DOHH2 (cell line): ENCODE data around the gene CNTN4.

Experiments used
- H3F3A ChIP-seq: fragments of 200-600 bp; sonication (generic), shearing (Covaris generic); 2 replicates; pipeline ENCODE4 v1.6.0; 2016; ENCODE audit warnings: antibody characterized with exemption, mild to moderate bottlenecking; ENCODE audit not compliant: control insufficient read depth, insufficient read depth
- H3K27ac ChIP-seq: fragments of 200-600 bp; sonication (generic); 2 replicates; pipeline ENCODE4 v1.5.1; 2014; ENCODE audit warnings: low read depth, mild to moderate bottlenecking, low read length, moderate library complexity
- H3K27me3 ChIP-seq: fragments of 200-600 bp; sonication (generic); 2 replicates; pipeline ENCODE4 v1.6.1; 2014; ENCODE audit warnings: mild to moderate bottlenecking, low read length, mixed read lengths; ENCODE audit not compliant: control insufficient read depth
- H3K36me3 ChIP-seq: fragments of 200-600 bp; sonication (generic); 2 replicates; pipeline ENCODE4 v1.6.1; 2014; ENCODE audit warnings: mild to moderate bottlenecking, low read length, moderate library complexity, mixed read lengths; ENCODE audit not compliant: control insufficient read depth
- H3K4me1 ChIP-seq: fragments of 200-600 bp; sonication (generic); 2 replicates; pipeline ENCODE4 v1.6.1; 2014; ENCODE audit warnings: mild to moderate bottlenecking, low read length, mixed read lengths; ENCODE audit not compliant: control insufficient read depth
- H3K4me2 ChIP-seq: fragments of 200-600 bp; sonication (generic); 2 replicates; pipeline ENCODE4 v1.6.0; 2014; ENCODE audit warnings: mild to moderate bottlenecking, low read length, moderate library complexity
- H3K4me3 ChIP-seq: fragments of 200-600 bp; sonication (generic); 2 replicates; pipeline ENCODE4 v1.5.1; 2014; ENCODE audit warnings: mild to moderate bottlenecking, low read length, mixed read lengths
- H3K79me2 ChIP-seq: fragments of 200-600 bp; sonication (generic); 2 replicates; pipeline ENCODE4 v1.6.1; 2014; ENCODE audit warnings: mild to moderate bottlenecking, low read length, mixed read lengths; ENCODE audit not compliant: control insufficient read depth
- H3K9me2 ChIP-seq: fragments of 200-600 bp; sonication (generic); replicated peaks from 2 replicates; pipeline ENCODE4 v1.6.1; 2014; ENCODE audit warnings: mild to moderate bottlenecking, low read length, mixed read lengths; ENCODE audit not compliant: control insufficient read depth
- H3K9me3 ChIP-seq: fragments of 200-600 bp; sonication (generic); 2 replicates; pipeline ENCODE4 v1.6.1; 2014; ENCODE audit warnings: antibody characterized with exemption, low read length, mixed read lengths; ENCODE audit not compliant: control insufficient read depth, insufficient read depth
- H4K20me1 ChIP-seq: fragments of 200-600 bp; sonication (generic); 2 replicates; pipeline ENCODE4 v1.6.0; 2014; ENCODE audit warnings: low read depth, mild to moderate bottlenecking, antibody characterized with exemption, low read length, moderate library complexity; ENCODE audit not compliant: control insufficient read depth, insufficient read depth
- CTCF ChIP-seq: fragments of 200-600 bp; sonication (generic); IDR thresholded peaks from one replicate; pipeline ENCODE4 v1.5.1; 2014; ENCODE audit warnings: antibody characterized with exemption, mild to moderate bottlenecking, low read depth, low read length; ENCODE audit not compliant: poor library complexity, severe bottlenecking
- EZH2phosphoT487 ChIP-seq: fragments of 200-600 bp; sonication (generic); IDR thresholded peaks from 2 replicates; pipeline ENCODE4 v1.6.1; 2017; ENCODE audit warnings: borderline replicate concordance, mild to moderate bottlenecking, antibody characterized with exemption, low read length, moderate library complexity, mixed read lengths

Gene CNTN4

DNA sequence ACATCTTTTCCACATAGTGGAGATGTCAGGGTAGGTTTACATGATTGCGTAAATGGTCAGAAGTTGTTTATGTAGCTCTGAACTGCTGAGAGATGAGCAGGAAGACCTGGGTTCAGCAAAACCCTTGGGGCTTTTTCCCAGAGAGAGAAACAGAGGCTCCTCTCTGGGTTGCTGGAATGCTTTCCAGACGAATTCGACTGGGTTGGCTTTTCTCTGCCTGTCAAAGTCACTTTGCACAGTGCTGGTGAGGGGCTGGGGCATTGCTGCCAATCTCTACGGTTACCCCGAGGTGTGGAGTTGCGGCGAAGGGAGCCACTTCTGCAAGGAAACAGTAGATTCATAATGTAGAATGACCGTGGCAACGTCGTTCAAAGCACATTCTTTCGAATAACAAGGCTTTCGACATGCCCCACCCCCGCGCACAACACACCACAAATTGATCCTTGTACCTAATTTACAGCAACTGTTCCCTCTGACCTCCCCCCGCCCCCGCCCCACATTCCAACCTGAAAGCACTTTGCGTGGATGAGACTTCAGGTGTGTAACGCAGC is 950 bp upstream of the CNTN4 start:
- Histone ChIP-seq H3K4me2 (no peak overlapping the region), H3K36me3 (no peaks in the 10 kb centered on the region), H3K9me3 (no peaks in the 10 kb centered on the region), H3F3A (no peaks in the 10 kb centered on the region), H3K27me3 (no peaks in the 10 kb centered on the region), H3K4me3 (no peak overlapping the region), H3K79me2 (no peaks in the 10 kb centered on the region), H3K4me1 (no peaks in the 10 kb centered on the region), H4K20me1 (no peaks in the 10 kb centered on the region), H3K27ac (no peak overlapping the region), H3K9me2 (no peaks in the 10 kb centered on the region)
- TF ChIP-seq EZH2phosphoT487: no peak

DNA sequence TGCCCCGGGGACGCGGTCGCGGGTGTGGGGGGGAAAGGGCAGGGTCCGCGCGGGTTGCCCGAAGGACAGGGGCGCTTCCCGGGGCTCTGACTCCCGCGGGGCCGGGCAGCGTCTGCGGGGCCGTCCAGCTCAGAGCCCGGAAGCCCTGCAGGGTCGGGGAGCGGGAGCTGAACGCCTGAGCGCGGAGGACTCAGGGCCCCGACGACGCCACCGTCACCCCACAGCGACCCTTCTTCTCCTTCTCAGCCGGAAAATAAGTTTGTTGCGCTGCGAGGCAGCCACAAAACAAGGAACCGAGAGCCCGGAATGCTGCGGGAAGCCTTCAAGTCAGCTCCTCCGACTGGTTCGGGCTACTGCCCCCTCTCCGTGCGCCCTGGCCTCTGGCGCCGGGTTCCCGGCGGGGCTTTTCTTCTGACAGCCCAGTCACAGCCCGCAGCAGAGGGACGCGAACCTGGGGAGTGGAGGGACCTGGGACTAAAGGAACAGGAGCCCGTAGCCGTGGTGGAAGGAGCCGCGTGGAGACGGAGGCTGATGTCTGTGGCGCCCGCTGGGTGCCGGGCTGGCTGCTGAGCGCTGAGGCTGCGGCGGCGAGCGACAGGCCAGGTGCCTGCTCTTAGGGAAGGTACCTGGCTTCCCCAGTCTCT is 484 bp downstream of the CNTN4 start:
- TF ChIP-seq EZH2phosphoT487: no peak
- no peak for TF ChIP-seq CTCF
- Histone ChIP-seq H3K27ac (no peak overlapping the region), H4K20me1 (no peaks in the 10 kb centered on the region), H3K27me3 (no peaks in the 10 kb centered on the region), H3K4me2 (no peak overlapping the region), H3K79me2 (no peaks in the 10 kb centered on the region), H3K9me3 (no peaks in the 10 kb centered on the region), H3F3A (no peaks in the 10 kb centered on the region), H3K4me1 (no peaks in the 10 kb centered on the region), H3K36me3 (no peaks in the 10 kb centered on the region), H3K4me3 (no peak overlapping the region), H3K9me2 (no peaks in the 10 kb centered on the region)

- Histone ChIP-seq H3K4me3 (no peak overlapping the region), H3K27ac (no peak overlapping the region), H3K9me3 (no peaks in the 10 kb centered on the region), H3K79me2 (no peaks in the 10 kb centered on the region), H3K36me3 (no peaks in the 10 kb centered on the region), H3K27me3 (no peaks in the 10 kb centered on the region), H3K4me2 (no peak overlapping the region), H3F3A (no peaks in the 10 kb centered on the region), H3K4me1 (no peaks in the 10 kb centered on the region), H3K9me2 (no peaks in the 10 kb centered on the region), H4K20me1 (no peaks in the 10 kb centered on the region)
- TF ChIP-seq EZH2phosphoT487 (no peak), CTCF (no peak)
Measured at GRCh38 chr3:2099779-2100191, 1.1 kb downstream of the CNTN4 start.

- no peak overlapping the region for H3K27ac ChIP-seq
- H3F3A ChIP-seq: no peaks in the 10 kb centered on the region
- H4K20me1 ChIP-seq: no peaks in the 10 kb centered on the region
- TF ChIP-seq EZH2phosphoT487 (no peak), CTCF (no peak)
- H3K4me2 ChIP-seq: no peak overlapping the region
- H3K9me3 ChIP-seq: no peaks in the 10 kb centered on the region
- H3K4me1 ChIP-seq: no peaks in the 10 kb centered on the region
- H3K9me2 ChIP-seq: no peaks in the 10 kb centered on the region
- no peak overlapping the region for H3K4me3 ChIP-seq
- H3K79me2 ChIP-seq: no peaks in the 10 kb centered on the region
- H3K36me3 ChIP-seq: no peaks in the 10 kb centered on the region
- no peaks in the 10 kb centered on the region for H3K27me3 ChIP-seq
Measured at GRCh38 chr3:2106438-2106837, 7.8 kb downstream of the CNTN4 start.
